Stimulated activated CD8-positive, alpha-beta memory T cell treated with anti-CD3 and anti-CD28 coated beads, Interleukin-4, amount 100 ng/mL, for 4 hours (primary cell): ENCODE measurements around the gene FTSJ1.
"Not testable (repeated sequence)": the region's sequence is repeated elsewhere in the genome, so short reads cannot be mapped to it uniquely, and the experiment has no call there.

Experiments
- DNase-seq, 2 donors: peaks; one replicate each; pipeline ENCODE4 v3.0.0-alpha.2; 2020; ENCODE audit warnings: low read depth in 2 of 2, low spot score in 1 of 2

The FTSJ1 gene, protein sequence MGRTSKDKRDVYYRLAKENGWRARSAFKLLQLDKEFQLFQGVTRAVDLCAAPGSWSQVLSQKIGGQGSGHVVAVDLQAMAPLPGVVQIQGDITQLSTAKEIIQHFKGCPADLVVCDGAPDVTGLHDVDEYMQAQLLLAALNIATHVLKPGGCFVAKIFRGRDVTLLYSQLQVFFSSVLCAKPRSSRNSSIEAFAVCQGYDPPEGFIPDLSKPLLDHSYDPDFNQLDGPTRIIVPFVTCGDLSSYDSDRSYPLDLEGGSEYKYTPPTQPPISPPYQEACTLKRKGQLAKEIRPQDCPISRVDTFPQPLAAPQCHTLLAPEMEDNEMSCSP

DNA sequence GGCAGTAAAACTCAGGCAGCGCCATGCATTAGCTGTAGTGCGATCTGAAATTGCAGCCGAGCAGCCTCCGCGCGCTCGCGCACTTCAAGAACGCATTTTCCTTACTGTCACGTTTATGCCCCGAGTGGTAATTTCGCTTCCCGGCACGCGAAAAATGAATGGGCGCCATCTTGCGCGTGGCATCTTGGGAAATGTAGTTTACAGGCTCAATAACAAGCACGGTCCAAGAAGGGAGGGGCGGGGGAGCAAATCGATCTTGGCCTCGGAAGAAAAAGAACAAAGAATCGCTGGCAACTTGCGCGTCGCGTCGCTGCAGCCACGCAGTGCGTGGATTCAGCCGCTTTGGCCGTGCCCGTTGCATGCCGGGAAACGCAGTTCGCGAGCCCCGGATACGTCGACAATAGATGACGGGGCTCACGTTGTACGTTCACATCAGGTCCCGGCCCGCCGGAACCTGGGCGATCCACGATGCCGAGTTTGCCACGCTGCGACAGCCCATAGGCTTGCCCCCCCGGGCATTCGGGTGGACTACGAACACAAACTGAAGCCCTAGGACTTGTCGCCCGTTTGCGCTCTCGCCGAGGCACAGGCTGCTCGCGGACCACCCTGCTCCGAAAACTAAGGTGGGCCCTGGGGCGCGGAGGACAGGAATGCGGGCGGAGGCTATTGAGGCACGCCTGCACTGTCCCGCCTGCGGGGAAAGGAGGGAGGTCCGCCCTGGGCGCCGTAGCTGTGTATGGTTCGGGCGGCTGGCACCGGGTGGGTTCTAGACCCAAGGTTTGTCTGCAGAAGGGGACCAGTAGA lies at the start of gene FTSJ1:
FTSJ1 (plus strand) TSS at position 426 of the 804 bp plus-strand sequence. CDS start 1,849 bp downstream, outside the sequence.
- peak; percentile 62 to 82 for DNase-seq

DNA sequence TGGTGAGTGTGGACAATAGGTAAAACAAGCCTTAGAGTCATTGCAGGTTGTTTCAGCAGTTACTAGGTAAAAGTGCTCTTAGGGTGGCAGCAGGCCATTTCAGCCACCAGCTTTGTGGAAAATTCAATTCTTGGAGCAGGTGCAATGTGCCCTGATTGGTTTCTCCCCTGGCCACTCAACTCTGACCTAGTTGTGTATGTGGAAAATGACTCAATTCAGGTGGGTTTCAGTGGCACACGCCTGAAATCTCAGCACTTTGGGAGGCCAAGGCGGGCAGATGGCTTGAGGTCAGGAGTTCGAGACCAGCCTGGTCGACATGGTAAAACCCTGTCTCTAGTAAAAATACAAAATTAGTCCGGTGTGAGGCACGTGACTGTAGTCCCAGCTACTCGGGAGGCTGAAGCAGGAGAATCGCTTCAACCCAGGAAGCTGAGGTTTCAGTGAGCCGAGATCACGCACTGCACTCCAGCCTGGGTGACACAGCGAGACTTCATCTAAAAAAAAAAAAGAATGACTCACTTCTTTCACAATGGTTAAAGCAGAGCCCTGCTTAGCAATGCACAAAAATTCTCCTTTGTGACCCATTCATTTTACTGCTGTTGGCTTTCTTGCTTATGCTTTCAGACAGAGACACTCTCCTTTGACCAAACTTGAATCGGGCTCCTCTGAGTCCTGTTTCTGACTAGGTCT lies 48.8 kb upstream of the FTSJ1 start:
- not testable (repeated sequence) for DNase-seq

DNA sequence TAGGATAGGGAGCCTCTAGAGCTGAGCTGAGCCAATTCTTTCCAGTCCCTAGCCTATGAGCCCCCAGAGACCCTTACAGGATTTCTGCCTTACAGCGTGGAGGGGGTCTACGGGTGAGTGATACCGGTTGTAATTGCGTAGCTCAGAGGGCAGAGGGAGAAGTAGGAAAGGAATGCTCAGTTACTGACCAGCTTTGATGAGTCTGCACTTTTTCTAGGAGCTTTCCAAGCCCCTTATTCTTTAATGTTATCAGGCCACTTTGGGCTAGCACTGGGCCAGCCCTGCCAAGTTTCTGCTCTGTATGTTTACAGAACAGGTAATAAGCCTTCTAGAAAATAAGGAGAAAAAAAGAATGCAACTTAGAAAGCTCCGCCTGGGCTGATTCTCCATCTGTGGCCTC lies 46.4 kb upstream of the FTSJ1 start:
- DNase-seq, result not testable (repeated sequence)

DNA sequence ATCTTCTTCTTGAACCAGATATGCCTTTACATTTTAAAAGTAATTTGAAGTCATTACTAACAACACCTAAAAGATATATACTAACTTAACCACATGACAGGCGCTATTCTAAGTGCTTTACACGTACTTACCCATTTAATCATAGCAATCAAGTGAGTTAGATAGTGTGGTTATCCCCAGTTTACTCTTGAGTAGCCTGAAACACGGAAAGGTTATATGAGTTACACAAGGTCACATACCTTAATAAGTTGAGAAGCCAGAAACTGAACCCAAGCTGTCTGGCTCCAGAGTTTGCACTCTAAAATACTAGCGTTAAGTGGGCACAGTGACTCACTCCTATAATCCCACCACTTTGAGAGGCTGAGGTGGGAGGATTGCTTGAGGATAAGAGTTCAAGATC lies 45.8 kb upstream of the FTSJ1 start:
- DNase-seq, result not testable (repeated sequence)

DNA sequence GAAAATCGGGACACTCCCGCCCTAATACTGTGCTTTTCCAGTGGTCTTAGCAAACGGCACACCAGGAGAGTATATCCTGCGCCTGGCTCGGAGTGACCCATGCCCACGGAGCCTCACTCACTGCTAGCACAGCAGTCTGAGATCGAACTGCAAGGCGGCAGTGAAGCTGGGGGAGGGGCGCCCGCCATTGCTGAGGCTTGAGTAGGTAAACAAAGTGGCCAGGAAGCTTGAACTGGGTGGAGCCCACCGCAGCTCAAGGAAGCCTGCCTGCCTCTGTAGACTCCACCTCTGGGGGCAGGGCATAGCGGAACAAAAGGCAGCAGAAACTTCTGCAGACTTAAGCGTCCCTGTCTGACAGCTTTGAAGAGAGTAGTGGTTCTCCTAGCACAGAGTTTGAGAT lies 42.3 kb upstream of the FTSJ1 start:
- not testable (repeated sequence) for DNase-seq

DNA sequence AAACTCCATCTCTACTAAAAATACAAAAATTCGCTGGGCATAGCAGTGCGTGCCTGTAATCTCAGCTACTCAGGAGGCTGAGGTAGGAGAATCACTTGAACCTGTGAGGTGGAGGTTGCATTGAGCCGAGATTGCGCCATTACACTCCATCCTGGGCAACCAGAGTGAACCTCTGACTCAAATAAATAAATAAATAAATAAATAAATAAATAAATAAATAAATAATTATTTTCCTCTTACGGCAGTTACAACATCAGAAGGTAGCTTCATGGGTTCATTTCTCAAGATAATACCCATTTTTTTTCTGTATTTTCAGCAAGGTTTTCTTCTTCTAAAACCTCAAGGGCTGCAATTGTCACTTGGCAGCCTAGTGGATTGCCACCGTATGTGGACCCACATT lies 28.8 kb upstream of the FTSJ1 start:
- DNase-seq, result not testable (repeated sequence)

DNA sequence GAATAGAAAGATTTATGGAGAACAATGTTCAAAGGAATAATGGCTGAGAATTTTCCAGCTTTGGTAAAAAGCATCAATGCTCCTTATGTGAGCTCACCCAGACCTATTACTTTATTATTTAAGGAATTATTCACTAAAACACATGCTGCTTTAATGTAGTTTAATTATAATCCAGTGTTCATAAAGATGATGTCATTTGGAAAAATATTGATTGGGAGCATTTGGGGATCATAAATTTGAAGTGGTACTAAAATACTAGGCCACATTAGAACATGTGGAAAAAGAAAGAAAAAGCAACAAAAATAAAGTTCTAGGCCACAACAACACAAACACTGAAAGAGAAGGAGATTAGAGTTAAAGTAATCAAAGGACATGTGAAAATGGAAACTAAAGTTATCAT lies 25.9 kb upstream of the FTSJ1 start:
- no peak for DNase-seq

DNA sequence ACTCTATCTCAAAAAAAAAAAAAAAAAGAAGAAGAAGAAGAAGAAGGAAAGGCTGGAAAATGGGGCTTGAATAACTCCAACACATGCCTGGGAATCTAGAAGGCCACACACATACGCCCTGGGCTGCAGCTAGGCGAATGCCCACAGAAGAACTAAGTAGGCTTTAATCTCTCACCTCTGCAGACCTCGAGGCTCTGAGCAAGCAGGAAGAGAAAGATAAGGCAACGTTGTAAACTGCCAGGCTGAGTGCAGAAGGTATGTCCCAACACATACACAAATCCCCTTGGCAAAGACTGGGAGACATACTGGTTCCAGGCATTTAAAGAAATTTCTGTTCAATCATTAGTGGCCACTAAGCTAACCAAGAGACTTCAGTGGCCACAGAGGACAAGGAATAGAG lies 24.3 kb upstream of the FTSJ1 start:
- no peak for DNase-seq

DNA sequence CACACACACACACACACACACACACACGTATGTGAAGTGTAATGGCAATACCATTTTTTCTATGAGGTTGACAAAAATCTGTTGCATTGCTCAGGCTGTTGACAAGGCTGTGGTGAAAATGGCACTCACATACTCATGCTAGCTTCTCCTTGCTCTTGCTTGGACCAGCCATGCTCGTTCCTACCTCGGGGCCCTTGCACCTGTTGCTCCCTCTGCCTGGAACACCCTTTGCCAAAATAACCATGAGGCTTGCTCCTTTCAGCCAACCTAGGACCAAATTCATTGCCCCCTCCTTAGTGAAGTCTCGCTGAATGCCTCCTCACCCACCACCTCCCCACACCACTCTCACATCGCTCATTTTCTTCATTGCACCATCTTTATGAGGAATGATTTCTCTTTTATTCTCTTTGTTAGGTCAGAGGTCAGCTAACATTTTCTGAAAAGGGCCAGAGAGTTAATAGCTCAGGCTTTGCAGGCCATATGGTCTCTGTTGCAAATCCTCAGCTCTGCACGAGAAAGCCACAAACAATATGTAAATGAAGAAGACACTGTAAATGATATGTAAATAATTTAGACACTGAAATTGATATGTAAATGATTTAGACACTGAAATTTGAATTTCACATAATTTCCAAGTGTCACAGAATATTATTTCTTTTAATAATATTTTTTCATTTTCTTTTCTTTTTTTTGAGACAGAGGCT lies 19.2 kb upstream of the FTSJ1 start:
- DNase-seq, result no peak

DNA sequence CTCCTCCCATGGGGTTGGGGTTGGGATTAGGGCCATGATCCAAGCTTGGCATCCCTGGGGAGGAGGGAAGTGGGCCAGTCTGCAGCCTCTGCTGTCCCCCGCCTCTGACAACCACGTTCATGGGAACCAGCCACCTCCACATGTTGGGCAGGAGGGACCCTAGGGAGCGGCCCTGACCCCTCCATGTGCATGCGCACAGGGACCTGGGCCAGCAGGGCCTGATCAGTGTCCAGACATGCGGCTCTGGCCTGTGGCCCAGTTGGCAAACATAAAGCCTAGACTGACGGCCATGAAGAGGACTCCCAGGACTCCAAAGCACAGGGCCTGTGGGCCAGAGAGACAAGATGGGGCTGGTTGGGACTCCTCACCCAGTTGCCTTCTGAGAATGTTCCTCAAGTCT lies 17.3 kb upstream of the FTSJ1 start:
- DNase-seq, result no peak

DNA sequence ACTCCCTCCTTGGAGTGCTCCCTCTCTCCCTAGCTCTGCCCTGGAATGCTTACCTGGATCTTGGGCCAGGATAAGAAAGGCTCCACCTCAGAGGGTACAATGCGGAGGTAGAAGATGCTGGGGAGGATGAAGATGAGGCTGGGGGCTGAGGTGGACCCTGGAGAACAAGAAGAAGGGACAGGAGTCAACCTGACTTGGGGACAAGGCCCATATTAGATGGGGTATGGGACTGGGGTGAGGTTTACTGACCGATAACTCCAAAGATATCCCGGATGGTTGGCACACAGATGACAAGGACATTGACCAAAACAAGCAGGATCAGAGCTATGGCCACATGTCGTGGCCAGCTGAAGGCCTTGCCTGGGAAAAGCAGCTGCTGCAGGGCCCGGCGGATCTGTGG lies 16.5 kb upstream of the FTSJ1 start:
- no peak for DNase-seq

DNA sequence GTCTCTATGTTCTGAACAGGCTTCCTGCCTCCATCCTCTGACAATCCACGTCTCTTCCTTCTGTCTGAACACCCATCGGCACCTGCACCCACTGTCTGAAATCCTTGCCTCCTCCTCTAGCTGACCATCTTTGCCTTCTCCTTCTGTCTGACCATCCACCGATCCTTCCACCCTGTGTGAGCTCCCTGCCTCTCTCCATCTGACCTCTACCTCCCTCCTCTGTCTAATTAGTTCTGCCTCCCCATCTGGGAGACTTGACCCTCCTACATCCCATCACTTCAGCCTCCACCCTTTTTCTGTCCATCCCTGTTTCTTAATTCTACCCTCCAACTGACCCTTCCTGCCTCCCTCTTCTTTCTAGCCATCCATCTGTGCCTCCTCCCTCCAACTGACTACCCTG lies 16.0 kb upstream of the FTSJ1 start:
- no peak for DNase-seq

DNA sequence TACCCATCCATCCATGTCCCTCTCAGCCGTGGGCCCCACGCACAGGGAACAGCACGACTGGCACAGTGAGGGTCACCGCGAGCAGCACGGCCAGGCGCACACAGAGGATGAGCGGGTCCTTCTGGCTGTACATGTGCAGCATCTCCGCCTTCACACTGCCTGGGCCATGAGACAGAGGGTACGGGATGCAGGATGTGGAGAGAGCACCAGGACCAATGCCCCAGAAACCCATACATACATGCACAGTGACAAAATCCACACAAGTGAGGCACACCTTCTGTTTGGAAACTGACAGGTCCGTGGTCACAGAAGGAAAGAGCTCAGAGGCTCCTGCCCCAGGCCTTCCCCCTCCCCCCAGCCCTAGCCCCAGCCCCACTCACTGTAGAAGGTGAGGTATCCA lies 15.4 kb upstream of the FTSJ1 start:
- DNase-seq, result no peak

DNA sequence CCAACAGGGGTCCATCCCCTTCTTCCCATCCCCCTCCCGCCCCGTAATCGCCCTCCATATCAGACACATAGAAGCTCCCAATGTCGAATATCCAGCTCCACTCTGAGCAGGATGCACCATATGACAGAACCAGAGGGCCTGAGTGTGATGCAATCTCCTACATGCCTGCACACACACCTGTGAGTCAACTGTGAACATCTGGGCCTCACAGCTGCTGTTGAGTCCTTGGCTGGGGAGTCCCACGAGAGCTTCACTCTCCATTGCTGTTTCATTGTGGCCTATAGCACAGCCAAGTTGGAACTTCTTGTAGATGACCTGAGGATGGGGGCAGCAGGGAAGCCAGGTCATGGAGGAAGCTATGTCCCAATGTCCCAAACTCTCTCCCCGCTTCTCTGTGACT lies 14.2 kb upstream of the FTSJ1 start:
- DNase-seq, result no peak

DNA sequence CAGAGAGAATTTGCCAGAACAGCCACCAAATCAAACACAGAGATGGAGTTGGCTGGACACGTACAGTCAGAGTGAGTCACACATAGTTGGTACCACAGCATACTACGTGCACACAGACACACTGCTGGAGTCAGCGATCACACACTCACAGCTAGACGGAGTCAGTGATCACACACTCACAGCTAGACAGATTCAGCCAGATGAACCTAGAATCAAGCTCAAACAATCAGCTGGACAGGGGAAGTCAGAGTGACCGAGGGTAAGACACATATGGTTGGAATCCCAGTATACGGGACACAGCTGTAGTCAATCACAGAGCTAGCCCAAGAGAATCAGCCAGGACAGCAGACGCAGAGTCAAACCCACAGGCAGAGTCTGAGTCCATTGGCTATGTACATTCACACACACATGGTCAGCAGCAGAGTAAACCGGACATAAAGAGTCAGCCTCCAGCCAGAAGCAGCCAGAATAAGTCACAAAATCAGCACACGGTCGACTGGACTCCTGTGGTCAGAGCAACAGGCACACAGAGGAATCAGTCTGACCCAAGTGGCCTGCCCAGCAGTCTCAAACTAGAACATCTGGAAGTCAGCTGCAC lies 10.6 kb upstream of the FTSJ1 start:
- no peak for DNase-seq

DNA sequence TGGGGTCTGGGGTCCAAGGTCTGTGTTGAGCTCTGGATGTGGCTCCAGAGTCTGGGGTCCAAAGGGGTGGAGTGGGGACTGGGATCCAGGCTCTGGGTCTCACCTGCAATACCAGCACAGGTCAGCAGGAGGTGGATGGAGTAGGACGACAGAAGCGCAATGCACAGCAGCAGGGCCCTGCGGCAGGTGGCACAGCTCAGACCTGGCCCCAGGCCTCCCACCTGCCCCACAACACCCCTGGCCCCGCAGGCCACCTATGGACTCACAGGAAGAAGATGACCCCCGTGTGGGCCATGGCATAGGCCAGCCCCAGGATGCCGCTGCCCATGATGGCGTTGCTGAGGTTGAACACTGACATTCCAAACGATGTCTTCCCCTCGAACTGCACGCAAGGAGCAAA lies 9.3 kb upstream of the FTSJ1 start:
- no peak for DNase-seq

DNA sequence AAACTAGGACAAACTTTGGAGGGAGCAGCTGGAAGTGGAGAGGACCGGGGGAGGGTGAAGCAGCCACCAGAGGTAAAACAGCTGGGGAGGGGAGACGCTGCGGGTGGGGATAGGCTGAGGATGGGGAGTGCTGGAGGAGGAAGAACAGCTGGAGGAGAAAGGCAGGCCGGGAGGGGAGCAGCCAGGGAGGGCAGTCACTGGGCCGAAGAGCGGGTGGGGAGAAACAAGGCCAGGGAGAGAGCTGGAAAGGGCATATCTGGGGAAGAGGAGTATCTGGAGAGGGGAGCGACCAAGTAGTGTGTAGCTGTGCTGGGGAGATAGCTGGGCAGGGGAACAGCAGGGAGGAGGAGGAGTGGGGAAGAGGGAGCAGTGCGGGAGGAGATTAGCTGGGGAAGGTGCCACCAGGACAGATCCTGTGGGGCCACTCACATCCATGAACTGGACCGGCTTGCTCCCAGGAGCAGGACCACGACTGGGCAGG lies 8.7 kb upstream of the FTSJ1 start:
- no peak for DNase-seq

DNA sequence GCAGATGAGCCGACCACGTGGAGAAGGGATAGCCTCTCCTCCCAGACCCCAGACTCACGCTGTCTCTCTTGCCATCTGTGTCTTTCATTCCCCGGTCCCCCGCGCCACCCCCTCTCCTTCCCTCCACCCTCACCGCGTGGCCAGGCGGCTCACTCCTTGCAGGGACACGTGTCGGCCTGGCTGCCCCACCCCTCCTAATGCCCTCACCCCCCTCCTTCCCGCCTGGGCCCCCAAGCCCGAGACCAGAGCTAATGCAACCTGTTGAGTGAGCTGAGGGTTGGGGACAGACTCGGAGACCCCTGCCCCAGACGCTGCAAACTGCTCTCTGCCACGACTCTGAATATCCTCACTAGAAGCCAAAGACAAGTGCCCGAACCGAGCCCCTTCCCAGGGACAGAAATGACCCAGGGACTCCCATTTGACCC lies 7.7 kb upstream of the FTSJ1 start:
- DNase-seq, result no peak

DNA sequence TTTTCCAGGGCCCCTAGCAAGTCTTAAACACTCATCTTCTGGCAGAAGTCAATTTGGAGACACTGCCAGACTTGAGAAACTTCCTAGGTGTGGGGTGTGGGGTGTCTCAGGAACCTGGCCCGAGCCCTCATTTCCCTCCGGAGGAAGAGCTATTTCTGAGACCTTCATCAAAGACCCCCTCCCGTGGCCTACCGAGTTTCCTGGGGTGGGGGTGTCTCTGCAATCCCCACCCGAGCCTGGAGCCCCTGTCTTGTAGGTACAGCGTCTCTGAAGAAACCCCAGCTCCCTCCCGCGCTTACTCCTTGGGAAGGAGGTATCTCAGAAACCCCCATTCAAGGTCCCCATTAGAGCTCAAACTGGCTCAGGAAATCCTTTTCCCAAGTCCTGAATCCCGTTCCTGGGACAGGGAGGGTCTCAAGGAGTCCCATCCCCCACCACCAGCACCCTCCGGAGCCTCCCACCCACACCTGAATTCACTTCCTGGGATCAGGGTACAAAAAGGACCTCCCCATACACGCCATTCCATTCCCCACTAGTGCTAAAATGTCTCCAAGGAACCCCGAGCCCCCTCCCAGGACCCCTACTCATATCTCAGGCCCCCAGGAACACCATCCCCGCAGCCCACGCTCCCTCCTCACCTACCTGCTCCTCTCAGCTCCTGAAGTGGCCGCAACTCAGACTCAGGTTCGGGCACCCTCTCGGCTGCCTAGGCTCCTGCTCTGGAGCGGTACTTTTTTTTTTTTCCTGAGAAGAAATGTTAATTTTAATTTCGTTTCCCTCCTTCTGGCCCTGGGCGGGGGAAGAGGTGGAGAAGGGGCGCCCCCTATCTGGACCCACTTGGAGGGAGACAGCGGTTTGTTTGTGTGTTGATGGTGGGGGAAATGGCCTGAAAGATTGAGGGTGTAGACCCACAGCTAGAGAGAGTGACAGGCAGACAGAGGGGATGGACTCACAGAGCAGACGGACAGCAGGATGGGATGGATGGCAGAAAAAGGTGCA lies 7.0 kb upstream of the FTSJ1 start:
- peak in 1 of 2 donors; percentile 21 for DNase-seq
